Islet precursor cell (in vitro differentiated cells): ENCODE measurements around the gene MLF1.
"Not testable (repeated sequence)": the region's sequence is repeated elsewhere in the genome, so short reads cannot be mapped to it uniquely, and the experiment has no call there.

Experiments
- DNase-seq: peaks from one replicate; pipeline ENCODE4 v3.0.0-alpha.2; 2018

Gene MLF1, protein sequence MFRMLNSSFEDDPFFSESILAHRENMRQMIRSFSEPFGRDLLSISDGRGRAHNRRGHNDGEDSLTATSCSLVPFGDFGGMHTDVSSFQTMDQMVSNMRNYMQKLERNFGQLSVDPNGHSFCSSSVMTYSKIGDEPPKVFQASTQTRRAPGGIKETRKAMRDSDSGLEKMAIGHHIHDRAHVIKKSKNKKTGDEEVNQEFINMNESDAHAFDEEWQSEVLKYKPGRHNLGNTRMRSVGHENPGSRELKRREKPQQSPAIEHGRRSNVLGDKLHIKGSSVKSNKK

DNA sequence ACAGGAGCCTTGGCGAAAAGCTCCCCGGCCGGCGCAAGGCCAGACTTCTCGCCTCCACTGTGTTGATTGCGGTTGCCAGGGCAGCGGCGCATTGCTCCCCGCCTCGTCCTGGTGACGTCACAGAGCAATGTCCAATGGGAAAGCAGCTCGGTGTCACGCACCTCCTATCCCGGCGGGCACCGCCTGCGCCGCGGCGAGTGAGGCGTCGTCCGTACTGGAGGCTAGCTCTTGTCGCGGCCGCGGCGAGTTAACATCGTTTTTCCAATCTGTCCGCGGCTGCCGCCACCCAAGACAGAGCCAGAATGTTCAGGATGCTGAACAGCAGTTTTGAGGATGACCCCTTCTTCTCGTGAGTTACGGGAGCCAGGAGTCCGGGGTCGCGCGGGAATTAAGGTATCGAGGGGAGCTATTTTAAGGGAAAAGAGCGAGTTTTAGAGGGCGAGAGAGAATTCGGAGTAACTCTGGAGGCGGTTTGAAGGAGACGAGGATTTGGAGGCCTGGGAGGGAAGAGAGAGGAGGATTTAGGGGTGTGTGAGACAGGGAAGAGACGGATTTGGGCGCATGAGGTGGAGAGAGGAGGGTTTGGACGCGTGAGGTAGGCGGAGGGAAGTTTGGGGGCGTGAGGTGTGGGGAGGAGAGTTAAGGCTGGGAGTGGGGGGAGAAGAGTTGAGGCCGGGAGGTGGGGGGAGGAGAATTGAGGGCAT lies at the start of gene MLF1:
Gene MLF1, plus strand, starts transcription at position 196 of the 704 bp plus-strand sequence. Its CDS starts 107 bp downstream, at position 303.
- DNase-seq, result peak; percentile 98

DNA sequence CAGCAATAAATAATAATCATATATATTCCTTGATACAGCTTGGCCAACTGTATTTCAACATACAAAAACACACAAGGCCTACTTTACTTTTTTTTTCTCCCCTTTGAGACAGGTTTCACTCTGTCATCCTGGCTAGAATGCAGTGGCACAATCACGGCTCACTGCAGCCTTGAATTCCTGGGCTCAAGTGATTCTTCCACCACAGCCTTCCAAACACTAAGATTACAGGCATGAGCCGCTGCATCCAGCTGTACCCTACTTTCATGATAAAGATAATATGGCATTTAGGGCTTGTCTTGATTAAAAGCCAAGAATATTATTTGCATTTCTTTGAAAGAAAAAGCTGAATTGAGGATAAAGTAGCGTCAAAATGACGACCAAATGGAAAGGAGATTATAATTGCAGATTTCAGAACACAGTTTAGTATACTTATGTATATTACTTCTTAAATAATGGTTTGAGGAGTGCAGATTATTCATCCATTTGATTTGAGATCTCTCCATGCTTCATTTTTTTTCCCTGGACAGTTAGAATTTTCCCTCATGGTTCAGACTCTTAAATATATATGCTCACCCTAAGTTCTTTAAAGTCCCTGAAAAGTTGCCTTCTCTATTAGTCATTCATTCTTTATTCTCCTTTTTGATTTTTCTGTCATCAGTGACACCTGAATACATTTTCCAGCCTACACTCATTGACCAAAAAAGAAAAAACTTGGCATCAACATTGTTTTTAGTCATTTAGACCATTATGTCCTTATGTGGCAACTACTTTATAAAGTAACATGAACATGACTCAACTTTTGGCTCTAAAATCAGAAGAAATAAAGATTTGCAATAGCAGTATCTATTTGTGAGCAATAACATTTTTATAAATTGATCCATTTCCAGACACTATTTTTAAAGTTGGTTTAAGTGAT lies 48.5 kb upstream of the MLF1 start:
- DNase-seq, result no peak

DNA sequence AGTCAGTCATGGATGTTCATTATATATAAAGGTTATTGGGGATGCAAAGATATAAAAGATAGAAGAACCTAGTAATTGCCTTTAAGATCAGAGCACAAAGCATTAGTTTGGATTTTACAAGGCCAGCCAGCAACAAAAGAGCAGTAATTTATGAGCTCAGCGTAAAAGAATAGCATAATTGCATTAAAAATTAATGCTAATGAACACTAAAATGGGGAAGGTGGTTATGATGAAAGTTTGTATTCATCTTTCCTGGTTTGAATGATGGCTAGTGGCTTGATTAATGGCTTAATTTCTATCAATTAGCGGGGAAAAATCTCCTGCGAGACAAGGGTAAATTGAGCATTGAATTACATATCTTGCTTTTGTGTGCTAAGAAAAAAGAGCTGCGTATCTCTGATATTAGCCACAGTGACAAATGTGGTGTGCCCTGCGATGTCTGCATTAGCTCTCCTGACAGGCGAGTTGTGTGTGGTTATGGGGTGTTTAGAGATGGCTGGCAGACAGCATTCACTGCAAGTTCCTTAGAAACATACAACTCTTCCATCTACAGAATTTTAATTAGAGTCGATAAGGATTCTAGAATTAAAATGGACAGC lies 42.8 kb upstream of the MLF1 start:
- no peak for DNase-seq

DNA sequence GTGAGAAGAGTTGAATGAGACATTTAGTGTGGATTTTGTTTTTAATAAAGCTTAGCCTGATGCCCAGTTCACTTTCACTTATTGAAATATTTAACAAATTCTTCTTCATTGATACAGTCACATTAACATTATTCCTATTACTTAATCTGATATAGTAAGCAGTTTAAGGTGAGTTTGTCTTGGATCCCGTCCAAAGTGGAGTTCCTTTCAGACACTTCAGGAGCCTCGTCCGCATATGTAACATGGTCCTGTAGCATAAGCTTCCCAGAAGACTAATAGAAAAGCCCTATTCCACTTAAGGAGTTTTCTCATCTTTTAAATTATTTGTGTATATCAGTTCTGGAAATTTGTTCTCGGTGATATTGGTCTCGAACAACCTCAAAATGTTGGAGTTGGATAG lies 39.7 kb upstream of the MLF1 start:
- no peak for DNase-seq

DNA sequence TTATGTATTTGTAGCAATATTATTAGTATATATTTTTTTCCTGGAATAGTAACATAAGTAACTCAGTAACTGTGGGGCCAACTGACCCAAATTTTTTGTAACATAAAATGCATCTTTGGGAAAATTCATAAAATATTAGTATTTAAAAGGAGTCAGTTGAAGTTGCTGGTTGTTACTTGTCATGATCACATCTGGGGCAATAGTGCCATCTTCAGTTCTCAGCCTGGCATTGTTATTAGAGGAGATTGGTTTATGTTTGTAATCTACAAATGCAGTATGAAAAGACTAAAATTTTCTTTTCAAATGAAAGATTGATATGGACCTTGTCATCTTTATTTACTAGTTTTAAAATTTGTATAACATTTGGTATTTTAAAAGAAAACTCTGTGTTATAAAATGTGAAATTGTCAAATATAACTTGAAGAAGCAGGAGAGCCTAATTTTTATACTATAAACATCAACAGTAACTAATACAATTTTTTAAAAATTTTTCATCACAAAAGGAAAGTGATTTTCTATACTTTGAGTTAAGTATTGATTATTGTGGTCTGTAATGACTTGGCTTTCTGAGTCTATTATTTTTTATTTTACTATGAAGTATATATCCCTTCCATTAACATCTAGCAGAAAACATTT lies 38.8 kb upstream of the MLF1 start:
- no peak for DNase-seq

DNA sequence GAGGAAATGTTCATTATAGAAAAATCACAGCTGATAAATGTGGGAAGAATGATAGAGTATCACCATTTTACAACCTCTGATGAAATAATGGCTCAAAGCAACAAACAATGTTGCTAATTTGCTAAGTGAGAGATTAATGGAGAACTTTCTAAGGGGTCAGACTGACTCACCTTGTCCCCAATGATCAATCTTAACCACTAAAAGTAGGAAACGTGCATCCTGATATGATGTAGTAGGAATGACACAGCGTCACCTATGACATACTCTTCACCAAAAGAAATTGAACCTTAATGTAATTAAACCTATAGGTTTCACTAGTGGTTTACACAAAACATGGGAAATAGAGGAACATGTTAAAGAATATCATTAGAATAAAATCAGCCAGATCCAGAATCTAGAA lies 35.1 kb upstream of the MLF1 start:
- DNase-seq, result no peak

DNA sequence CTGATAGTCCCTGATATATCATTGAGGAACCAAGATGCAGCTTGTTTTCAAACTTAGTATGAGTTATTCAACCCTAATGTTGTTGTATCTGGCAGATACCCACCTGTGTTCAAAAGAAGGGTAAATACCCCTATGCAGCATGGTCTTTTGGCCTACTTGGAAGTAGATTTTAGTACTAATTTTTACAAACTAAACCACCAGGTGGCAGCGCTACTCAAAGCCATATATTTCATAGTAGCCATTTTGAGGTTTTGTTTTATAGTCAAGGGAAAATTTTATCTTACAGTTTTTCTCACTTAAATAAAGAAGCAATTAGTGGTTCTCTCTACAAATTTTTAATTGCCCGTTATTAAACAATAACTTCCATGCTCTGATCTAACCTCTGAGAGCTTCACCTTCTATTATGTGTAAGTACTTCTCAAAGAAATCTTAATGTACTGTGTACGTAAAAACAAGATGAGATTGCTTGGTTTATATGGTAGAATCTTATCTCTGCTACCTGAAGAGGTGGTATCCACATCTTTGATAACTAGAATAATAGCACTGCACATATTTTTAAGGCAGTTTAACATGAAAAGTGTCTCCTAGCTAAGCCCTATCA lies 31.5 kb upstream of the MLF1 start:
- no peak for DNase-seq

DNA sequence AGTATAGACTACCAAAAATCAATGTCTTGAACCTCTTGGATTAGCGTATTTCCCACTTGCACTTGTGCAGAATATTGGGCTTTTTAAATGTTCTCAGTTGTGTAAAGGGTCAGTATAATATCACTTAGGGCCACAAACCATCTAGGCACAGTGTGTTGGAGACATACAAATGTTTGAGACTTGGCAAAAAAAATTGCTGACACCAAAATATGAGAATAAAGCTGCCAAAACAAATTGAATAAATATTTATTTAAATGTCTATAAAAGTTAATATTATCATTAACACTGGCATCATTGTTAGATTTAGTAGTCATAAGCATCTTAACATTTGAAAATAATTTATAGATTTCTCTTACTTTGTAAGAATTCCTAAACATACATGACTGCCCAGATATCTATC lies 30.9 kb upstream of the MLF1 start:
- DNase-seq, result no peak

DNA sequence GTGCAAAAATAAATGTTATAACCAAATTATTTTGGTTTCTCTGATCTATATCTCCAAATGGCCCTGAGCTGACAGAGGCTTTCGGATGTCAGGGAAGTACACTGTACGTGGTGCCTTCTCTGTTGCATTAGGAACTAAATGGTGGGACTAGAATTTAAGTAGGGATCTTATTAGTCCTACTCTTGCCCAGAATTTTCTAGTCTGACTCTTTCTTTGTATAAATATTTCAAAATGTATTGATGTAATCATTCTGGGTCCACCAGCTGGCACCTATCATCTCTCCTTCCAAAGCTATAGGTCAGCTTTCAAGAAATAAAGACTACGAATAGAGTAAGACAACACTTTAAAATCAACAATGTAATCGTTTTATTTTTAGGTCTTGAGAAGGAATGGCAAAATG lies 22.3 kb upstream of the MLF1 start:
- DNase-seq, result no peak

DNA sequence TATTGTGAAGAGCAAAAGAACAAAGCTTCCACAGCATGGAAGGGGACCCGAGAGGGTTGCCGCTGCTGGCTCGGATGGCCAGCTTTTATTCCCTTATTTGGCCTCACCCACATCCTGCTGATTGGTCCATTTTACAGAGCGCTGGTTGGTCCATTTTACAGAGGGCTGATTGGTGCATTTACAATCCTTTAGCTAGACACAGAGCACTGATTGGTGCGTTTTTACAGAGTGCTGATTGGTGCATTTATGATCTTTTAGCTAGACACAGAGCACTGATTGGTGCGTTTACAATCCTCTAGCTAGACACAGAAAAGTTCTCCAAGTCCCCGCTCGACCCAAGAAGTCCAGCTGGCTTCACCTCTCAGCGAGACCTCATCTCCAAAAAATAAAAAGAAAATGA lies 21.1 kb upstream of the MLF1 start:
- not testable (repeated sequence) for DNase-seq

DNA sequence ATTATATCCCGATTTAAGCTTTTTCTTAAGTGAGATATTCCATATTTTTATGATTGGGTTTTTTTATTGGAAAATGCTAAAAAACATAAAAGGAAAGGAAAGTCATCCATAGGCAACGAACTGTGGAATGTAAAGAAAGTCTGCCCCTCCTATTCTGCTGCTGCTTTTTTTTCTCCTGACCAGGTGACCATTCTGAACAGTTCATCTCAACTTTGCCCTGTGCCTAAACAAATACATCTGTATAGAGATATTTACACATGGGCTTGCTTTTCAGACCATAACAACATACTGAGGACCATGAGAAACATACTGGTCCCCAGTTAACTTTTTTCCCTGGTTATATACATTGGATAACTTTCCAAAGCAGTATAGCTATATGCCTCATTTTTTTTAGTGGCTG lies 18.9 kb upstream of the MLF1 start:
- no peak for DNase-seq

DNA sequence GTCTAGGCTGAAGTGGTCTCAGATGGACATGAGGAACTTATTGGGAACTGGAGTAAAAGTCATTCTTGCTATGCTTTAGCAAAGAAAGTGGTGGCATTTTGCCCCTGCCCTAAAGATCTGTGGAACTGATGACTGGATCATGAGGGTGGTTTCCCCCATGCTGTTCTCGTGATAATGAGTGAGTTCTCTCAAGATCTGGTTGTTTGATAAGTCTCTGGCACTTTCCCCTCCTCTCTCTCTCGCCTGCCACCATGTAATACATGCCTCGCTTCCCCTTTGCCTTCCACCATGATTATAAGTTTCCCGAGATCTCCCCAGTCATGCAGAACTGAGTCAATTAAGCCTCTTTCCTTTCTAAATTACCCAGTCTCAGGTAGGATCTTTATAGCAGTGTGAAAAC lies 11.5 kb upstream of the MLF1 start:
- no peak for DNase-seq

DNA sequence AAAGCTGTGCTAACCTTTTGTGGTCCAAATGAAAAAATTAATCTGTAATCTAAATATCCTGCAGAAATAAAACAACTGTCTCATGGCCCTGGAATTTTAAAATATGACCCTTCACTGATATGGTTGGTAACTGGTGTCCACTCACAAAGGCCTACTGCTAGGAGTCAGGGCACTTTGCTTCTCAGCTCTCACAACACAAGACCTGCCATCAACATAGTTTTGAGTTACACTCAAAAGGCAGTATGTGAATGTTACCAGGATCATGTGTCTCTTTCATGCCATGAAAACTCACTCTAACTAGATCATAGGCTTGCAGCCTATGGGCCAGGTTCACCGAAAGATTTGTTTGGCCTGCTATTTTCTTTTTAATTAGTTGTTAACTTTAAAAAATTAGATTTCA lies 10.0 kb upstream of the MLF1 start:
- no peak for DNase-seq

DNA sequence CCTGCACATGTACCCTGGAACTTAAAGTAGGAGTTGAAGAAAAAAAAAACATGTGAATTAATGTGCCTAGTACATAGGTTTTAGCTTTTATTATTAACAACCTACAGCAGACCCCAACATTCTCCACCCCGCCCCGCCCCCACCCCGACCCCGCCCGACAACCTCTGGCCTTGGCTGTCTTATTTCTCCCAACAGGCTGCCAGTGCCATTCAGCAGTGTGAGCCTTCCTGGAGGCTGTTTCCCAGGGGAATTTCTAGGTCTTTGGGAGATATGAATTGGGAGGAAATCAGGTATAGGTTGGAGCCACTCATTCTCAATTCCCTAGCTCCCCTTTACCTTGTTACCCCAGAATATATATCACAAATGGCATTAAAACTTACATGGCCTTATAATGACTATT lies 8.3 kb upstream of the MLF1 start:
- DNase-seq, result no peak

DNA sequence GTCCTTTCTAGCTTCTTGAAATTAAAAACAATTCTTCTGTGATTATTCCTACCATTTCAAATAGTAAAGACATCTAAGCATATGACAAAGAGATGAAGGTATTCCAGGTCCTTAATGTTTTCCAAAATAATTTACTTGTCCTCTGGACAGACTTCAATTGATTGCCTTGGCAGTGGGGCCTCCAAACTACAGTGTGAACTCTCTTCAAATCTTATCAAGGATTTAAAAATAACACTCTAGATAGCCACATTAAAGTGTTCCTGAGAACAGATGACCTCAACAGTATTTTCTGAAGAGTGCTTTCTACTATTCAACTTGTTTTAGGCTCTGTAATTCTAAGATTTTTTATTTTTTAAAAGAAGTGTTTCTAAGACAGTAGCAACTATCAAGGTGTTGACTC lies 7.9 kb upstream of the MLF1 start:
- DNase-seq, result no peak

DNA sequence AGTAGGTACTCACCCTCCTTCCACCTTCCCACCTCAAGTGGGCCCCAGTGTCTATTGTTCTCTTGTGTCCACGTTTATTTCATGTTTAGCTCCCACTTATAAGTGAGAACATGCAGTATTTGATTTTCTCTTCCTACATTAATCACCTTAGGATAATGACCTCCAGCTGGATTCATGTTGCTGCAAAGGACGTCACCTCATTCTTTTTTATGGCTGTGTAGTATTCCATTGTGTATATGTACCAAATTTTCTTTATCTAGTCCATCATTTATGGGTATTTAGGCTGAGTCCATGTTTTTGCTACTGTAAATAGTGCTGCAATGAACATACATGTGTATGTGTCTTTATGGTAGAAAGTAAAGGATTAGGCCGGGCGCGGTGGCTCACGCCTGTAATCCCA lies 5.9 kb upstream of the MLF1 start:
- no peak for DNase-seq

DNA sequence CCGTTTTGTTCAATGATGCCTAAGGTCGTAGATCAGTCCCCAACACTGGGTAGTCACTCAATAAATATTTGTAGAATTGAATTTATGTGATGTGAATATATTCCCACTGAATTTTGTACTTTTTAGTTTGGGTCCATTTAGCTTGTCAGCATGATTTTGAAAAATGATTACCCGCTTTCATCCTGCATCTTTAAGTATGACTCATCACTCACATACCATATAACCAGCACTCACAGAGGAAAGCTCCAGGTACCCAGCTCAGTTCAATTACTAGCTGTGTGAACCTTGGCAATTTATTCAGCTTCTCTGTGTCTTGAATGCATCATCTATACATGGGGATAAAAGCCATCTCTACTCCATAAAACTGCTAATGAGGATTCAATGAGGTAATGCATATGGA lies 2.2 kb upstream of the MLF1 start:
- DNase-seq, result no peak

DNA sequence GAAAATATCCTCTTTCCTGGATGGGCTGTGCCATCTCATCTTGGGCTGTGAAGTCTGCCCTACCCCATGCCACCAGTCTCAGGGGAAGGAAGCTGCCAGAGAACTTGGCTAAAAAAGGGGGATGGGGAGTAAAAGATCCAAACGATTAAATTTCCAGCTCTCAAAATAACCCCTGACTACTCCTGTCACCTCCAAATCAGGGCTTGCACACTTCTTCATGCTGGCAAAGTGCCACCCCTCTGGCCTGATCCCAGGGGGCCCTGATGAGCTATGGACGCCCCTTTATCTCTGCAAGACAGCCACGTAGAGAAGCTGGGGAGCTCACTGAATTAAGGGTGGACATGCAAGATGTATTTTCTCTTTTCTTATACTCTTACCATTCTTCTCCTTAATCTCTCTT lies 1.2 kb upstream of the MLF1 start:
- DNase-seq, result no peak

DNA sequence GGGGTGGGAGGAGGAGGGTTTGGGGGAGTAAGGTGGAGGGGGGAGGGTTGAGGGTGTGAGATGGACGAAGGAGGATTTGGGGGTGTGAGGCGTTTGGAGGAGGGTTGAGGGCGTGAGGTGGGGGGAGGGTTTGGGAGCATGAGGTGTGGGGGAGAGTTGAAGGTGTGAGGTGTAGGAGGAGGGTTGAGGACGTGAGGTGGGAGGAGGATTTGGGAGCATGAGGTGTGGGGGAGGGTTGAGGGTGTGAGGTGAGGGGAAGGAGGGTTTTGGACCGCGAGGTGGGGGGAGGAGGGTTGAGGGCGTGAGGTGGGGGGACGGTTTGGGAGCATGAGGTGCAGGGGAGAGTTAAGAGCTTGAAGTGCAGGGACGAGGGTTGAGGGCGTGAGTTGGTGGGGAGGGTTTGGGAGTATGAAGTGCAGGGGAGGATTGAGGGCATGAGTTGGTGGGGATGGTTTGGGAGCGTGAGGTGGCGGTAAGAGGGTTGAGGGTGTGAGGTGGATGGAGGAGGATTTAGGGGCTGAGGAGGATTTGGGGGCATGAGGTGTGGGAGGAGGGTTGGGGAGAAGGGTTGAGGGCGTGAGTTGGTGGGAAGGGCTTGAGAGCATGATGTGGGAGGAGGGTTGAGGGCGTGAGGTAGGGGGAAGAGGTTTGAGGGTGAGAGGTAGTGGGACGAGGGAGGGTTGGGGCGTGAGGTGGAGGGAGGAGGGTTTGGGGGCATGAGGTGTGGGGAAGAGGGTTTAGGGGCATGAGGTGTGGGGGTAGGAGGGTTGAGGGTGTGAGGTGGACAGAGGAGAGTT lies 1.2 kb downstream of the MLF1 start:
- no peak for DNase-seq

DNA sequence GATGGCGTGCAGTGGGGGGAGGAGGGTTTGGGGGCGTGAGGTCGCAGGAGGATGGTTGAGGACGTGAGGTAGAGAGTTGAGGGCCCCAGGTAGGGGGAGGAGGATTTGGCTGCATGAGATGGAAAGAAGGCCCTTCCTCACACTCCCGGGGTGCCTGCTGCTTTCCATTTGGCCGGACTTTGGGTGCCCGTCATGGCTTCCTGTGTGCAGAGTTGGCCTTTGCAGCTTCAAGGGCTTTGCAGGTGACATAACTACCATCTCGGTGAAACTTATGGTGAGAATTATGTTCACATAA lies 1.7 kb downstream of the MLF1 start:
- no peak for DNase-seq

DNA sequence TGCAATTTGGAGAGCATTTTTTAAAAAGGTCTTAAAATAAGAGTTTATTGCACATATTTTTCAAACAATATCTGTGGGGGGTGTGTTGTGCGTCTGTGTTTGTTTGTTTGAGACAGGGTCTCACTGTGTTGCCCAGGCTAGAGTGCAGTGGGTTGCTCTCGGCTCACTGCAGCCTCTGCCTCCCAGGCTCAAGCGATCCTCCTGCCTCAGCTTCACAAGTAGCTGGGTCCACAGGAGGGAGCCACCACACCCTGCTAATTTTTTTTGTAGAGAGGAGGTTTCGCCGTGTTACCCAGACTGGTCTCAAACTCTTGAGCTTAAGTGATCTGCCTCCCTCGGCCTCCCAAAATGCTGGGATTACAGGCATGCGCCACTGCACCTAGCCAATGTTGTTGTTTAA lies 2.7 kb downstream of the MLF1 start:
- DNase-seq, result peak; percentile 61

DNA sequence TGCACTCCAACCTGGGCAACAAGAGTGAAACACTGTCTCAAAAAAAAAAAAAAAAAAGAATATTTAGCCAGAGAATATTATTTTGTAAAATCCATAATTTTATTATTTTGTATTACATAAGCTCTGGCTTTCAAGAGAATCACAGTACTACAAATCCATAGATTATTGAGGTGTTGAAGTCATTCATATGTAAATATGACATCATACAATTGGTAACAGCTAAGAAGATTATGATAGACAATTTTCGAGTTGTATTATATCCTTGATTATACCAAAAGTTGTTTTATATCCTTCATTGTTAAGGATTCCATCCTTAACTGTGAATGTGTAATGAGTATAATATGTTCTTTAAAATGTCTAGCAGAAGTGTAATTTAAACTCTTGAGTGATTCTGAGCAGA lies 3.7 kb downstream of the MLF1 start:
- DNase-seq, result no peak
